Measurements from ENCODE around the gene OSBP2. TPM values are rescaled to one million over a fixed set of nuclear protein-coding genes. Genes with fewer than 3 reads are reported as not detected.

OSBP2 gene
- total RNA-seq, 6 experiments from 2014 or later: 0.31 to 3.4 (median 0.93) TPM

DNA sequence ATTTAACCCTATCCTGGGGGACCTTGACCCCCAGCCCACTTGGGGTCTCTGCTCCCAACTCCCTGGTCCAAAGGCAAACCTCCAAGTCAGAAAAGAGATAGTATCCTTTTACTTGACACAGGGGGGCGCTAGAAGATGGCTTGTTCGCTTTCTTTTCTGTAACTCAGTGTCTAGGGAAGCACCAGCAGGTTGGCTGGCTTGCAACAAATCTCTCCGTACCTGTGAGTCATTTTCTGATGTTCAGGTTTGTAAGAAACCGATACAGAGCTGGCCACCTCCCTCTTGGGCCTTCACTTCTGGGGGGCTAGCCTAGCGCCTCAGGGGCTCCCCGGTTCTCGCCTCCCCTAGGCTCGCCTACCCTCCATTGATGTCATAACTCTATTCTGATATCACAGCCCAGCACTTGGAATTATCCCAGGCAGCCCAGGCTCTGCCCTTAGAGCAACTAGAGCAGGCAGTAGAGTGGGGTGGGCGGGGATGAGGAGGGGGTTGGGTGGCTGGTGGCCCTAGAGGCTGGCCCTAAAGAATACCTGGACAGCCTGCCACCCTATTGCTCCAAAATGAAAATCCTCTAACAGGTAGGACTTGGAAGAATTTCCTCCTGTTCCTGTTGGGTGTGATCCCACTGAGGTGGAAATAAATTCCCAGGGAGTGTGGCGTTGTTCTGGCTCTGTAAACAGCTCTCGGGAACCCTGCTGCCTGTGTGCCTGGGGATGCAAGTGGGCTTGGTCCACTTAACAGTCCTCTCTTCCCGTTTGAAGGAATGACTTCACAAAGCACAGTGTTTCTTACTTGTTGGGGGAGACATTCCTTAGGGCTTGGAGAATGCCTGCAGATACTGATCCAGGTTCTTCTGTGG lies 69.4 kb downstream of the OSBP2 start:
- intact Hi-C loops (cut with DNase I): loop anchor here (10.0 kb wide), 1 partner anchor 161 kb away; no protein-coding TSS in a partner anchor
- TF ChIP-seq POLR2A (IDR thresholded peaks at IDR 0.05): no peak
- TF ChIP-seq, protein P1, sequence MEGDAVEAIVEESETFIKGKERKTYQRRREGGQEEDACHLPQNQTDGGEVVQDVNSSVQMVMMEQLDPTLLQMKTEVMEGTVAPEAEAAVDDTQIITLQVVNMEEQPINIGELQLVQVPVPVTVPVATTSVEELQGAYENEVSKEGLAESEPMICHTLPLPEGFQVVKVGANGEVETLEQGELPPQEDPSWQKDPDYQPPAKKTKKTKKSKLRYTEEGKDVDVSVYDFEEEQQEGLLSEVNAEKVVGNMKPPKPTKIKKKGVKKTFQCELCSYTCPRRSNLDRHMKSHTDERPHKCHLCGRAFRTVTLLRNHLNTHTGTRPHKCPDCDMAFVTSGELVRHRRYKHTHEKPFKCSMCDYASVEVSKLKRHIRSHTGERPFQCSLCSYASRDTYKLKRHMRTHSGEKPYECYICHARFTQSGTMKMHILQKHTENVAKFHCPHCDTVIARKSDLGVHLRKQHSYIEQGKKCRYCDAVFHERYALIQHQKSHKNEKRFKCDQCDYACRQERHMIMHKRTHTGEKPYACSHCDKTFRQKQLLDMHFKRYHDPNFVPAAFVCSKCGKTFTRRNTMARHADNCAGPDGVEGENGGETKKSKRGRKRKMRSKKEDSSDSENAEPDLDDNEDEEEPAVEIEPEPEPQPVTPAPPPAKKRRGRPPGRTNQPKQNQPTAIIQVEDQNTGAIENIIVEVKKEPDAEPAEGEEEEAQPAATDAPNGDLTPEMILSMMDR (IDR thresholded peaks at IDR 0.05): peak; percentile 51 to 62 (median 52)
- WGBS (ENCODE audit: insufficient coverage, low coverage, low lambda C conversion rate, missing lambda C conversion rate): 49% methylated on average over 10 of the region's 12 CpGs
- ATAC-seq (peak; percentile 64 to 85 (median 76)), DNase-seq (peak in 1 of 3 donors; percentile 54)
- H3K9me3 ChIP-seq: no peaks in the 10 kb centered on the region
- H3K27ac ChIP-seq: no peak overlapping the region
- no peaks in the 10 kb centered on the region for H3K36me3 ChIP-seq
- no peak overlapping the region for H3K4me3 ChIP-seq
- no peaks in the 10 kb centered on the region for H3K27me3 ChIP-seq
- H3K4me1 ChIP-seq: no peaks in the 10 kb centered on the region

- DNase-seq: no peak
- no peaks in the 10 kb centered on the region for H3K27me3 ChIP-seq
- no peaks in the 10 kb centered on the region for H3K9me3 ChIP-seq
- no peak for TF ChIP-seq POLR2A (IDR thresholded peaks at IDR 0.05)
- TF ChIP-seq, protein P1 (IDR thresholded peaks at IDR 0.05): no peak
- ATAC-seq: no peak
- H3K36me3 ChIP-seq: no peaks in the 10 kb centered on the region
- no peak overlapping the region for H3K4me3 ChIP-seq
- WGBS (ENCODE audit: insufficient coverage, low coverage, low lambda C conversion rate, missing lambda C conversion rate): 69% methylated on average over 4 of the region's 6 CpGs
- intact Hi-C loops (cut with DNase I): loop anchor here (10.0 kb wide), 1 partner anchor 157 kb away; no protein-coding TSS in a partner anchor
- H3K4me1 ChIP-seq: no peaks in the 10 kb centered on the region
- H3K27ac ChIP-seq: no peak overlapping the region
Measured at GRCh38 chr22:30767661-30768060, 73.0 kb downstream of the OSBP2 start.

GRCh38 chr22:30770716-30771115 lies 76.0 kb downstream of the OSBP2 start:
- intact Hi-C loops (cut with DNase I): no loop called here
- H3K9me3 ChIP-seq: no peaks in the 10 kb centered on the region
- no peak overlapping the region for H3K27ac ChIP-seq
- WGBS (ENCODE audit: insufficient coverage, low coverage, low lambda C conversion rate, missing lambda C conversion rate): 91% methylated on average over 4 of the region's 9 CpGs
- H3K4me1 ChIP-seq: no peaks in the 10 kb centered on the region
- no peaks in the 10 kb centered on the region for H3K36me3 ChIP-seq
- H3K4me3 ChIP-seq: no peak overlapping the region
- no peak for DNase-seq
- no peak for TF ChIP-seq POLR2A (IDR thresholded peaks at IDR 0.05)
- TF ChIP-seq, protein P1 (IDR thresholded peaks at IDR 0.05): no peak
- no peaks in the 10 kb centered on the region for H3K27me3 ChIP-seq
- ATAC-seq: no peak

DNA sequence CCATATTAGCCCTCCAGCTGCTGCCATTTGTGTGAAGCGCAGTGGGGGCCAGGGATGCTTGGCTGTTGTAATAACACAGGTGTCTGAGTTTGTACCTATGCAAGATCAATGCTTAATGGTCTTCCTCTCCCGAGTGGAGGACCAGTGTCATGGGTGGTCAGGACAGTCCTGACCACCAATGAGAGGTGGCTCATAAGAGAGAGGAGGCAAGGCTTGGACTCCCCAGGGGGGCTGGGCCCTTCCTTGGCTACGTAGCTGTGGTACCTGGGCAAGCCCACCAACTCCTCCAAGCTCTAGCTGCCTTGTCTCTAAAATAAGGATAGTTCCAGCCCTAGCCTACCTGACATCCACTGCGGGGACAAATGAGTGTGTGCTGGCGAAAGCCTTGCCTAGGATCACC lies 79.2 kb downstream of the OSBP2 start:
- Histone ChIP-seq H3K4me1 (no peaks in the 10 kb centered on the region), H3K9me3 (no peaks in the 10 kb centered on the region), H3K36me3 (no peaks in the 10 kb centered on the region), H3K27ac (no peak overlapping the region), H3K27me3 (no peaks in the 10 kb centered on the region), H3K4me3 (no peak overlapping the region)
- TF ChIP-seq POLR2A (IDR thresholded peaks at IDR 0.05): no peak
- TF ChIP-seq, protein P1 (IDR thresholded peaks at IDR 0.05): no peak
- 83% methylated on average over 3 of the region's 5 CpGs for WGBS (ENCODE audit: insufficient coverage, low coverage, low lambda C conversion rate, missing lambda C conversion rate)
- ATAC-seq (no peak), DNase-seq (no peak)
- intact Hi-C loops (cut with DNase I): no loop called here

Data from right lobe of liver (tissue), 6 donors.